NCI-H510A (cell line): ENCODE results near the gene HOXC9.

Source experiments
- DNase-seq: peaks from one replicate; lab custom pipeline; 2025; lab: John Stamatoyannopoulos, UW

HOXC9 gene

DNA sequence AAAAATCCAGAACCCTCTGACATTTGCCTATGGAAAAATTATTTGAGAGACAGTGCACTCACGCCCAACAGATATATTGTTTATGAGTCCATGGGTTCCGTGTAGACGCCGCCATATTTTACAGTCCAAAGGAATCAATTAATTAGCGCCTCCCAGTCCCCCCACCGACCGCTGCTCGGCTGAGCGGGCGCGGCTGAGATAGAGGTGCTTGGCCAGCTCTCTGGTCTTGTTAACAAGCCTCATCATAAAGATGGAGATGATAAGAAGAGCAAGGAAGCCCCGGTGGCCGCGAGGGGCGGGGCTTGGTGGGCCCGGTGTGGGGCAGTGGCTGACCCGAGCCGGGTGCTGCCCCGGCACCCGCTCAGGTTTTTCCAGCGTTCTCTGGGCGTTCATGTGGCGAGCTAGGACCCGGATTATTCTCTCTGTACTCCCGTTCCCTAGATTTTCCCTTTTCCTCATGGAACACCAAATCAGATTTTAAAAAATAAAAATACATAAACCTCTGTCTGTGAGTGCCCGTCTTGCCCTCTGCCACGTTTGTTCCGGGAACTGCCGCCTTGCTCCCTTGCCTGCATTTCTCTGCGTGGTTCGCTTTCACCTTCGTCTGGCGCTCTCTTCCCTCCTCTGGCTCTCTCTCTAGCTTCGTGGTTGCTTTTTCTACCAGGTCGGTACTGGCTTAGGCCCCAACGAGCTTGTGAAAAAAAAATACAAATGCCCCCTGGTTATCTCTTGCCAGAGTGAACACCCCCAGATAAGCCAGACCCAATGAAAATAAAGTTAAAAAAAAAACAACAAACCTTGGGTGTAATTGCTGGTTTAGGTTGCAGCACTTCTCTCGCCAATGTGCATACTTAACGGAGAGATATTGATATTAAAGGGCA is 36.3 kb upstream of the HOXC9 start:
- DNase-seq: no peak

- no peak for DNase-seq
Observed at GRCh38 chr12:53964315-53964713, 35.6 kb upstream of the HOXC9 start.

GRCh38 chr12:53965281-53966084 is 34.5 kb upstream of the HOXC9 start:
- no peak for DNase-seq

DNA sequence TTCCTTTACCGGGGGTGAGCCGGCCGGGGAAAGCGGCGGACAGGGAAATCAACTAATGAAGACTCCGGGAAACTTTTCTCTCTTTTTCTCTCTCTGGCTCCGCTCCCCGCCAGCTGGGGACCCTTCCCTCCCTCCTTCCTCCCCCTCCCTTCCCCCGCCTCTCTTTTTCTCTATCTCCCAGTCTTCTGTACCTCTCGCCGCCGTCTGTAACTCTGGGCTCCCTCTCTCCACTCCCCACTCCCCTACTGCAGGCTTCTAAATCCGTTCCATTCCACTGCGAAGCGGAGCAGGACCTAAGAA is 33.9 kb upstream of the HOXC9 start:
- no peak for DNase-seq

DNA sequence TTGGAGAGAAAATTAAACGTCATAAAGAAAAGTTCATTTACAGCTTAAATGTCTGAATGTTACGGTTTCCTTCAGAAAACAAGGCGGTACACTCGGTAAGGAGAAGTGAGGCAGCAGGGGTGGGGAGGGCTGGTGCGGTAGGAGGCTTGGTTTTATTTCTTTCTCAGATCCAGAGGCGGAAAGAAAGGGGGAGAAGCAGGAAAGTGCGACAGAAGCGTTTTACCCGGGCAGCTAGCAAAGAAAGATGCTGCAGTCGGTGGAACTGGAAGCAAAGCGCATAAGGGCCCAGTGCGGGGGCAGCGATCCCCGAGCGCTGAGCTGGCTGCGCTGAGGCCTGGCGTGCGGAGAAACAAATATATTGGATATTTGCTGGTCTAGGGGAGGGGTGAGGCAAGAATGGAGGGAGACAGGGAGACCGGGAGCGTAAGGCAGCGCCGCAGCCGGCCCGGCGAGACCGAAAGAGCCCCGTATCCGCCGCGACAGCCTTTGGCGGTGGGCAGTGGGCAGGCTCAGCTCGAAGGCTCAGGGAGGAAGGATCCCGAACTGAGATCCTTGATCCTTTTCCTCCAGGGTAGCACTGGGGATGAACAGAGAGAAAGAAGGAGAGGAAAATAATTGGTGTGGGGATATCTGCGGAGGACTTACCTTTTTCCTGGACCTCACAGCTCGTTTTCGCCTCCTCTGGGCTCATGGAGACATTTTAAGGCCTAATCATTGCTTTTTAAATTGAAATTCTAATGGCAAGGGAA is 33.4 kb upstream of the HOXC9 start:
- no peak for DNase-seq

DNA sequence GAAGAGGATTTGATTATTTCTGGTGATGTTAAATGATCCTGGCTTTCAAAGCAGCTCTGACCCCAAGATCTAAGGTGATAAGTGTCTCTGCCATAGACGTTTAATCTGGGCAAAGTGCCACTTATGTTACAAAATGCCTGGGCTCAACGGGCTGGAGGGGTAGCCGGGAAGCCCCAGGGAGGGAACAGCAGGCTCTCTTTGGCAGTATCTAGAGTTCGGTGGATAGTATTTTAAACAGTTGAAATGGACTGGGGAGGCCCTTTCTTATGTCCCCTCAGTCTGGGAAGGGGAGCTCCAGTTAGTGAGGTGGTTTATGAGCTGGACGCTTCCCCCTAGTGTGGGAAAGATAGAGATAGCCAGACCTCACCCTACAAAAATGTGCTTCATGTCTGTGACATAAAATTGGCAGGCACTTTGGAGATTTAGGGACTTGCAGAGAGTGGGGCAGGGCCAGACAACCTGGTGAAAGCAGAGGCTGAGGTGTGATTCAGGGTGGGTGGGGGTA is 32.5 kb upstream of the HOXC9 start:
- DNase-seq: no peak

GRCh38 chr12:53968214-53969127 is 31.5 kb upstream of the HOXC9 start:
- DNase-seq: no peak

DNA sequence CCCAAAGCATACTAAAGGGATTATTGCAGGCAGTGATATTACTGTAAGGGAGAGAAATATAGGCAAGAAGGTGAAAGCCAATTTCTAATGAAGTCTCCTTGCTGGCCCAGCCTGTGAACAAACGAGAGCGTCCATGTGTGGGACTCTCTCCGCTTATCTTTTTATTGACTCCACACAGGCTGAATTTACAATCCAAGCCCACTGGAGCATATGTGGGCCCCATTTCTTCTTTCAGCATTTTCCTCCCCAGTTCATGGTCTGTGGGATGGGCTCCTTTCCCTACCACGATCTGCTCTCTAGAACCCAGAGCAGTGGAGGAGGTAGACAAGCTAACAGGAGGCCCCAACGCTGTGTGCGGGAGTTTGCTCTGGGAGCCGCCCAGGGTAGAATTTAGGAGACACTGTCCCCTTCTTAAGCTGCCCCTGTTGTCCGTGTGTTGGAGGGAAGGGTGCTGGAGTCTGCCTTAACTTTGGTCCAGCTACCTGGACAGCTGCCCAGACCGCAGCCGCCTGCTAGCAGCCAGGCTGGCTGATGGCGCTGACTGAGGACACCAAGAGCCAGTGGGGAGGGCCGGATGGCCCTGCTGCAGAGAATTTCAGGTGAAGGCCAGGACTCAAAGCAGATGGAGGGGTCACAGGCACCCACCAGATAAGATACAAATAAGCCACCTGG is 30.2 kb upstream of the HOXC9 start:
- no peak for DNase-seq

DNA sequence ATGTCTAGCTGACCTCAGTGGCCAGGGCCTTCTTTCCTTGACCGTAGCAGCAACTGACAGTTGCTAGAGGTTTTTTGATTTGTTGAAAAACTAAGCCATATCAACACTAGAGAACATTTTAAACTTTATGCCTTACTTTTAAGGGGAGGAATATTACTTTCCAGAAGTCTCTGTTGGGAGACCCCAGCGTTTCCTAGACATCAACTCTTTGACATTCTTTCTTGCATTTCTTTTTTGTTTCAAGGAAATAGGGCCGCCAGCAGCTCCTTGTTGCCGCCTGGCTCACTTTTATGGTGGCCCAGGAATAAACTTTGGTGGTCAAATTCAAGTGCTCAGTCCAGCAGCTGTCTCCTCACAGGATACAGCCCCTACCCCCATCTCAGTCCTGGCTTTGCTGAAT is 29.5 kb upstream of the HOXC9 start:
- DNase-seq: no peak

- no peak for DNase-seq
Observed at GRCh38 chr12:53971129-53971528, 28.8 kb upstream of the HOXC9 start.

DNA sequence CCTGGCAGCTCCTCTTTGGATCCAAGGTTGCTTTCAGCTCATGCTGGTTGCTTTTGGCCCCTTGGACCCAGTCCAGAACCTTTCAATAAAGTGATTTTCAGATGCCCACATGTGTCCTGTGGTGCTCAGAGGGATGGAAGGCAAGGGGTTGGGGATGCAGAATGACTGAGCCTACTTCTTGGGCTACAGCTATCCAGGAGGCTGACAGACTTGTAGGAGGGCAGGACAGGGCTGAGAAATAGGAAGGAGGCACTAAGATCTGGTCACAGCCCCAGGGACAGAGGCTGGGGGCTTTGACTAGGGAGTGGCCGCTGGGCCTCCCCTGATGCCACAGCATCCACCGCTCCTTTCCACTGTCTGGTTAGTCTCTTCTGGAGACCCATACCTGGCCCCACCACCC is 28.3 kb upstream of the HOXC9 start:
- DNase-seq: no peak

DNA sequence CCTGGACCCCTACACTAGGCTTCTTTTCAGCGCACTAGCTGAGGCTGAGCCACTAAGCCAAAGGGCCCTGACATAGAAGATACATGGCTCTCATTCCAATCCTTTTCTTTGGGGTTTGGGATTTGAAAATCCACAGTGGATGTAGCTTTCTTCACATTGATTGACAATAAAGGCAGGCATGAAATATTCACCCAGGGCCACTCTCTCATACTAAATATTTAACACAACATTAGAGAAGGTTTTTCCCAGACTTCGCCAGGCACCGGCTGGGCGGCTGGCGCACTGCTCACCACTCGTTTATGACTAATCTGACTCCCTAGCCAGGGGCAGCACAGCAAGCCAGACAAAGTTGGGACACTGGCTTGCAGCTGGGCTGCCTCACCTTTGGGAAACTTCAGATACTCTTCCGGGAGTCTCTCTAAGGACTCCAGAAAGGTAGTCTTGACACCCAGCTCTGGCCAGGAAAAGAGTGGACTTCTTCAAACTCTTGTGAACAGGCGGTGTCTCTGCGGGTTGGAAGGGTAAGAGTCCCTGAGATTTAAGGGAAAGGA is 27.7 kb upstream of the HOXC9 start:
- DNase-seq: no peak

GRCh38 chr12:53972722-53973235 is 27.2 kb upstream of the HOXC9 start, which contains the start of gene HOXC11:
Gene HOXC11, plus strand, starts transcription at chr12:53973126. Its CDS starts 116 bp downstream, at chr12:53973242.
- no peak for DNase-seq

DNA sequence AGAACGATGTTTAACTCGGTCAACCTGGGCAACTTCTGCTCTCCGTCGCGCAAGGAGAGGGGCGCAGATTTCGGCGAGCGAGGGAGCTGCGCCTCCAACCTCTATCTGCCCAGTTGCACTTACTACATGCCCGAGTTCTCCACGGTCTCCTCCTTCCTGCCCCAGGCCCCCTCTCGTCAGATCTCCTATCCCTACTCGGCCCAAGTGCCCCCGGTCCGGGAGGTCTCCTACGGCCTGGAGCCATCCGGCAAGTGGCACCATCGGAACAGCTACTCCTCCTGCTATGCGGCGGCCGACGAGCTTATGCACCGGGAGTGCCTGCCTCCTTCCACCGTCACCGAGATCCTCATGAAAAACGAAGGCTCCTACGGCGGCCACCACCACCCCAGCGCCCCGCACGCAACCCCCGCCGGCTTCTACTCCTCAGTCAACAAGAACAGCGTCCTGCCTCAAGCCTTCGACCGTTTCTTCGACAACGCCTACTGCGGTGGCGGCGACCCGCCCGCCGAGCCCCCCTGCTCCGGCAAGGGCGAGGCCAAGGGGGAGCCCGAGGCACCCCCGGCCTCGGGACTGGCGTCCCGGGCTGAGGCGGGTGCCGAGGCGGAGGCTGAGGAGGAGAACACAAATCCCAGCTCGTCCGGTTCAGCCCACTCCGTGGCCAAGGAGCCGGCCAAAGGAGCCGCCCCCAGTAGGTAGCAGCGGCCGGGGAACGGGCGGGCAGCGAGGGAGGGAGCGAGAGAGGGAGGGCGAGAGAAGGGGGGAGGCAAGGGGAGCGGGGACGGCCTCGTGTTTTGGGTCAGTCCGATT is 26.5 kb upstream of the HOXC9 start:
- no peak for DNase-seq

DNA sequence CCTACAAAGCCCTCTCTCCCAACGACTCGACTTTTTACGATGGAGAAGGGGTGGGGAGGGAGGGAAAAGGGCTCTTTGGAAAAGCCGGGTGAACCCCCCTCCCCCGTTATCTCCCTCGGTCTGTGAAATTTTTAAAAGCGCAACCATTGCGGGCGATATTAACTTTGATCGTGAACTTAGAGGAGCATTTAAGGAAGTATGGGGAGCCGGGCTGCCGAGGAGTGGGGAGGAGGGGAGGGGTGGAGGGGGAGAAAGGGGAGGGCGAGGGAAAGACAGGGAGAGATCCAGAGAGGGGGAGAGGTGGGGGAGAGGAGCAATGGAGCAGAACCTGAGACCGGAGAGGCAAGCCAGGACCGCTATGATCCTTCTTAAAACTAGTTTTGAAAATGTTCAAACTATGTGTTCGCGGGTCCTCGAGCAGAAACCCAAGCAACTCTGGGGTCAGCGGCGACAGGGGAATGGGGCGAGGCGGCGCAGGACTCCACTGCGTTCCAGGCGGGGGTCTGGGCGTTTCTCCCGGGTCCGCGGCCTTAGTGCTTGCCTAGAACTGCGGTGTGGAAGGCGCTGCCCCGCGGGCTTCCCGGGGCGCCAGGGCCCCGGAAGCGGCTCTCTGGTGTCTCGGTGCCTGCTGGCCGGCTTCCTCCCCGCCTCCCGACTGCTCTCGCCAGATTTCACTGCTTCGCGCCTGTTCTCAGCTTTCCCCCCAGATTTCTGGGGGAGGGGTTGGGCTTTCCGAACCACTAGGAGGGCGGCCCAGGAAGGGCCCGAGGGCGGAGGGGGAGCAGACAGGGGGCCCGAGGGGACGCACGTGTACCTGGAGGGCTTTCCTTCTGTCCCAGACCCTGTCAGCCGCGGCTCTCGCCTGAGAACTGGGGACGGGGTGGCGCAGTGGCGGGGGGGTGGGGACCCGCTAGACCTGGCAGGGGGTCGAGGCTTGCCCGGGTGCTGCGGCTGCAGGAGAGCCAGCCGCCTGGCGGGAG is 25.6 kb upstream of the HOXC9 start, which contains the start of gene HOTAIR:
Gene HOTAIR, minus strand, starts transcription at position 871 of the 980 bp plus-strand sequence.
- no peak for DNase-seq

- no peak for DNase-seq
Observed at GRCh38 chr12:53975064-53975471, 24.9 kb upstream of the HOXC9 start.

GRCh38 chr12:53975479-53976152 is 24.3 kb upstream of the HOXC9 start:
- no peak for DNase-seq
